ENCODE results near the gene POLR2M.

DNA sequence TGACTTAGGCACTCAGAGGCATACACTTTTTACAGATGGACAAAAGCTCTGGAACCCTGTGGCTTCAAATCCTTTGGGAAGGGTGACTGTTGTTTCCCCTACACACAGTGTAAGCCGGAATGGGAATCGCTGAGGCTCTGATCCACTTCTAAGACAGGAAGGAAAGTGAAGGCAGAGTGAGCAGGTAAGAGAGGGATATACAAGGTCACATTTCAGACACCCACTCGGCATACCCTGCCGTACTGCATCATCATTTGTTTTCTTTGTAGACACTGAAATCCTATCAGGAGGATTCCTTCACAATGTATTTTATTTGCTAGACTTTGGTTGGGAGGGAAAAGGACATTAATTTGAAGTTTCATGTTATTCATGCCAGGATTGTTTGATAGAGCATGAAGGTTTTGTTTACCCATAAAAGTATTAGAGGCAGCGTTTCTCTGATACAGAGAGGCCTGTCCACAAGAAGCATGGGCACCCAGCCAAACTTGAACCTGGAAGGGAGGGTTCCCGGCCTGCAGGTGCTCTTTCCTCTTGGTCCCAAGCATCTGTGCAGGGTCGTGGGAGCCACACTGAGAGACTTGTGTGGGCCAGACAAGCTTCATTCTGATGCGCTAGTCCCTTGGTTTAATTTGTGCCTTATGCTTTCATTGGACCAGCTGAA is 21.9 kb upstream of the POLR2M start:
- TF ChIP-seq, protein P1, sequence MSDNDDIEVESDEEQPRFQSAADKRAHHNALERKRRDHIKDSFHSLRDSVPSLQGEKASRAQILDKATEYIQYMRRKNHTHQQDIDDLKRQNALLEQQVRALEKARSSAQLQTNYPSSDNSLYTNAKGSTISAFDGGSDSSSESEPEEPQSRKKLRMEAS (IDR thresholded peaks at IDR 0.05): no peak
- TF ChIP-seq, protein P2, sequence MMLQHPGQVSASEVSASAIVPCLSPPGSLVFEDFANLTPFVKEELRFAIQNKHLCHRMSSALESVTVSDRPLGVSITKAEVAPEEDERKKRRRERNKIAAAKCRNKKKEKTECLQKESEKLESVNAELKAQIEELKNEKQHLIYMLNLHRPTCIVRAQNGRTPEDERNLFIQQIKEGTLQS (IDR thresholded peaks at IDR 0.05): no peak
- TF ChIP-seq, protein P3, sequence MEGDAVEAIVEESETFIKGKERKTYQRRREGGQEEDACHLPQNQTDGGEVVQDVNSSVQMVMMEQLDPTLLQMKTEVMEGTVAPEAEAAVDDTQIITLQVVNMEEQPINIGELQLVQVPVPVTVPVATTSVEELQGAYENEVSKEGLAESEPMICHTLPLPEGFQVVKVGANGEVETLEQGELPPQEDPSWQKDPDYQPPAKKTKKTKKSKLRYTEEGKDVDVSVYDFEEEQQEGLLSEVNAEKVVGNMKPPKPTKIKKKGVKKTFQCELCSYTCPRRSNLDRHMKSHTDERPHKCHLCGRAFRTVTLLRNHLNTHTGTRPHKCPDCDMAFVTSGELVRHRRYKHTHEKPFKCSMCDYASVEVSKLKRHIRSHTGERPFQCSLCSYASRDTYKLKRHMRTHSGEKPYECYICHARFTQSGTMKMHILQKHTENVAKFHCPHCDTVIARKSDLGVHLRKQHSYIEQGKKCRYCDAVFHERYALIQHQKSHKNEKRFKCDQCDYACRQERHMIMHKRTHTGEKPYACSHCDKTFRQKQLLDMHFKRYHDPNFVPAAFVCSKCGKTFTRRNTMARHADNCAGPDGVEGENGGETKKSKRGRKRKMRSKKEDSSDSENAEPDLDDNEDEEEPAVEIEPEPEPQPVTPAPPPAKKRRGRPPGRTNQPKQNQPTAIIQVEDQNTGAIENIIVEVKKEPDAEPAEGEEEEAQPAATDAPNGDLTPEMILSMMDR (IDR thresholded peaks at IDR 0.05; ENCODE audit: low read depth, low read length, missing input control): no peak
- TF ChIP-seq YY1 (IDR thresholded peaks at IDR 0.05) (no peak), RXRA (IDR thresholded peaks at IDR 0.05) (no peak), FOXA2 (IDR thresholded peaks at IDR 0.05) (no peak), SP1 (IDR thresholded peaks at IDR 0.05) (no peak), JUND (IDR thresholded peaks at IDR 0.05) (no peak), TAF1 (conservative IDR thresholded peaks at IDR 0.05) (no peak), EGR1 (IDR thresholded peaks at IDR 0.05; ENCODE audit: low read depth in 2 of 2) (no peak)
- TF ChIP-seq, protein P4, sequence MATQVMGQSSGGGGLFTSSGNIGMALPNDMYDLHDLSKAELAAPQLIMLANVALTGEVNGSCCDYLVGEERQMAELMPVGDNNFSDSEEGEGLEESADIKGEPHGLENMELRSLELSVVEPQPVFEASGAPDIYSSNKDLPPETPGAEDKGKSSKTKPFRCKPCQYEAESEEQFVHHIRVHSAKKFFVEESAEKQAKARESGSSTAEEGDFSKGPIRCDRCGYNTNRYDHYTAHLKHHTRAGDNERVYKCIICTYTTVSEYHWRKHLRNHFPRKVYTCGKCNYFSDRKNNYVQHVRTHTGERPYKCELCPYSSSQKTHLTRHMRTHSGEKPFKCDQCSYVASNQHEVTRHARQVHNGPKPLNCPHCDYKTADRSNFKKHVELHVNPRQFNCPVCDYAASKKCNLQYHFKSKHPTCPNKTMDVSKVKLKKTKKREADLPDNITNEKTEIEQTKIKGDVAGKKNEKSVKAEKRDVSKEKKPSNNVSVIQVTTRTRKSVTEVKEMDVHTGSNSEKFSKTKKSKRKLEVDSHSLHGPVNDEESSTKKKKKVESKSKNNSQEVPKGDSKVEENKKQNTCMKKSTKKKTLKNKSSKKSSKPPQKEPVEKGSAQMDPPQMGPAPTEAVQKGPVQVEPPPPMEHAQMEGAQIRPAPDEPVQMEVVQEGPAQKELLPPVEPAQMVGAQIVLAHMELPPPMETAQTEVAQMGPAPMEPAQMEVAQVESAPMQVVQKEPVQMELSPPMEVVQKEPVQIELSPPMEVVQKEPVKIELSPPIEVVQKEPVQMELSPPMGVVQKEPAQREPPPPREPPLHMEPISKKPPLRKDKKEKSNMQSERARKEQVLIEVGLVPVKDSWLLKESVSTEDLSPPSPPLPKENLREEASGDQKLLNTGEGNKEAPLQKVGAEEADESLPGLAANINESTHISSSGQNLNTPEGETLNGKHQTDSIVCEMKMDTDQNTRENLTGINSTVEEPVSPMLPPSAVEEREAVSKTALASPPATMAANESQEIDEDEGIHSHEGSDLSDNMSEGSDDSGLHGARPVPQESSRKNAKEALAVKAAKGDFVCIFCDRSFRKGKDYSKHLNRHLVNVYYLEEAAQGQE (IDR thresholded peaks at IDR 0.05): no peak
